ENCODE measurements around the gene NTM.

- TF ChIP-seq CTCF (conservative IDR thresholded peaks at IDR 0.05) (no peak), ZFX (IDR thresholded peaks at IDR 0.05) (no peak)
Observed at GRCh38 chr11:131685906-131686305, 315.5 kb downstream of the NTM start.

Measured in C4-2B (cell line).